ENCODE measurements around the gene SREBF1.
A peak's percentile ranks its signal among the peaks of the same experiment; 100 is the strongest.

SREBF1 gene

DNA sequence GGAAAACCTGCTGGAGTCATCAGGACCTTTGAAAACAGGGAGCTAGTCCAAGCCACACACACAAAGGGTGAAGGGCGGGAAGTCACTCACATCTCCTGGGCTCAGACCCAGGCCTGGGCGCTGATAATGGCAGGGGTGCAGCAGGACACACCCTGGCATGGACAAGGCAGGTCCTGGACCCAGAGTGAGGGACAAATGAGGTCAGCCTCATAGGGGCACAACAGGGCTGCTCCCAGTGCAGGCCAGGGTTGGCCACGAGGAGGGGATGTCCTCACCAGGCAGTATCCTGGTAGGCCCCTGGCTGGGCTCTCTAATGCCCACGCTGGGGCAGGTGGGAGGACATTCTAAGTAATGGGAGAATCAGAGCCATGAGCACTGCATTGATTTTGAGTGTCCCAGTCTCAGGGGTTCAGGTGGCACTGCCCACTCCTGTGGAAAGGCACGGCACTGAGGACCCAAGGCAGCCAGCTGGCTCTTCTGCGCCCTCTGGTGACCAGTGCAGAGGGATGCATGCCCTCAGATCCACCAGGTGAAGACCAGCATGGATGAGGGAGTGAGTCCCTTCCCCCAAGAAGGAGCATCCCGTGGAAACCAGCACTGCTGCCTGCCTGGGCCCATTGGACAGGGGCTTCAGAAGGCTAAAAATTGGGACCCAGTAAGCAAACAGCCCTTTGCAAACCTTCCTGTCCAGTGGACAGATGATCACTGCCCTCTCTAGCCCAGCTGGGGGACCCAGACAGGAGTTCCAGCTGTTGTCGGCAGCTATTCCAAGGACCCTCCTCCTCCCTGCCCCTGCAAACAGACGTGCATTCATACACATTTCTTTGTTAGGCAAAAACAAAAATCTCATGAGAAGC, 23.4 kb upstream of the SREBF1 start:
- peak; percentile 42 to 50 for DNase-seq (ENCODE audit: low read depth in 2 of 2)

DNA sequence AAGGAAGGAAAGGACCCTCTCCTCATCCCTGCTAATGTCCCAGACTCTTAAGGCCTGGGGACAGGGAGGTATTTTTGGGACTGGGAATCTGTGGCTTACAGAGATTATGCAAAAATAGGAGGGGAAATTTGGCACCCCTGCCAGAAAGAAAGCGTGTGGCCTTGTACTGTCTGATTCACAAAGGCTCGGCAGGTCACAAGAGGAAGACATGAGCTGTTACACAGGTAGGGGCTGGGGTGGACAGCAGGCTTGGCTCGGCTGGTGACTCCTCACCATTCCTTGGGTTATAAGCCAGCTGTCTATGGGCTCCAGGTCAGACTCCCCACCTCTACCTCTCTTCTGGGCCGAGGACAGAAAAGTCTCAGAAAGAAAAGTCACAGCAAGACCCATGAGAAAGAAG, 20.7 kb upstream of the SREBF1 start:
- DNase-seq (ENCODE audit: low read depth in 2 of 2): no peak

GRCh38 chr17:17856386-17856785, 19.6 kb upstream of the SREBF1 start:
- DNase-seq (ENCODE audit: low read depth in 2 of 2): no peak

GRCh38 chr17:17855976-17856375, 19.2 kb upstream of the SREBF1 start:
- no peak for DNase-seq (ENCODE audit: low read depth in 2 of 2)

DNA sequence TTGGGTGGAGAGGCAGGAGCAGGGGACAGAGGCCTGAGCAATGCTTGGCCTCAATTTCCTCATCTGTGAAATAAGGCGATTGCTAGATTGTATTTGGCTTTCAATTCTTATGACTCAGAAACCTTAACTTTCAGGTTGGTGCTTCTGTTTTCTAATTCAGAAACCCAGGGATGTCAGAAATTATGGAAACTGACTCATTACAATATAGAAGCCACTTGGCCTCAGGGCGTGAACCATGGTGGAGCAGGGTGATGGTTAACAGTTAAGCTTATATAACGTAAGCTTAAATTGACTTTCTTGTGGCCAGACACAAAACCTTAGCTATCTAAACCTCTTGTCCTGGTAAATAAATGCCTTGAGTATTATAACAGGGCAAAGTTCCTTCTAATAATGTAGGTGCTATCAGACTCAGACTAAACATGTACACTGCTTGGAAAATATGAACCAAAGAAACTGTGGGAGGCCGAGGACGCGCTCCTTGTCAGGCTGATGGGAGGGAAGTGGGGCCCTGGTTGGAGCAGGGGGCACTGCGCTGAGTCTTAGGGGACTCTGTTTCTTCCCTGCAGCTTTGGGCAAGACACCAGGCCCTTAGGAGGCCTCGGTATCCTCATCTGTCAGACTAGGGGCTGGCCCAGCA, 17.1 kb upstream of the SREBF1 start:
- no peak for DNase-seq (ENCODE audit: low read depth in 2 of 2)

GRCh38 chr17:17852930-17853329, 16.1 kb upstream of the SREBF1 start:
- DNase-seq (ENCODE audit: low read depth in 2 of 2): no peak

DNA sequence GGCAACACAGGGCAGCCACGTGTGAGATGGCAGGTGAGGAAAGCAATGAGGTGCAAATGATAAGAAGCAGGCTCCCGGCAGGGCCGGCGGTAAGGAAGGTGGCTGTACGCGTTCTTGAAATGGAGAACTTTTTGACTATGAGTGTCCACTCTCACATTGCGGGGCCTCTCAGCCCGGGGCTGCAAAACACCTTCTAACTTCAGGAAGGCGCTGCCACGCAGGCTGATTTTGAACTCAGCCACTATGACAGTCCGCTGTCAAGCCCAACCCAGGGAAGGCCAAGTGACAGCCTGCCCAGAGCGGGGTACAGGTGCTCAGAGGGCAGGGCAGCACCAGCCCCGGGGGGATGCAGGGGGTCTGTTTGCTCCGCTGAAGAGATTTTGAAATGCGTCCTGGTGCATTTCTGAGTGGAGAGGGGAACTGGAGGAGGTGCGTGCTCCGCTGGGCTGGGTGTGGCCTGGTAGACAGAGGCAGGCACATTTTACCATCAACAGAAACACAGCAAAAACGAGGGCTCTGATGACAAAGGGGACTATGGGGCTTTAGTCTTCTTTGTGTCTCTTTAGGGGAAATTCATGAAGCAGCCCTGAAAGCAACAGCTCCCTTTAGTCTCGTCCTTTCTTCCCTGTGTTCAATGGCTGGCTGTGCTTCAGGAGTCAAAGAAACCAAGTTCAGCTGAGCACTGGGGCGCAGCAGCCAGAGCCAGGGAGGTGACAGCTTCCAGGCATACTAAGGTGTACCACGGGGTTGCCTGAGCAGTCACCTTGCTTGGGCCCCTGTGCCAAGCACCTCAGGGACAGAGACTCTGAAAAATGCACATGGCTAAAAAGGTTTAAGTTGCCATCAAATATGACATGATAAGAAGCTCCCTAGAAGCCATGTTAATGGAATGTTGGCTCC, 14.6 kb upstream of the SREBF1 start:
- DNase-seq (ENCODE audit: low read depth in 2 of 2): no peak

DNA sequence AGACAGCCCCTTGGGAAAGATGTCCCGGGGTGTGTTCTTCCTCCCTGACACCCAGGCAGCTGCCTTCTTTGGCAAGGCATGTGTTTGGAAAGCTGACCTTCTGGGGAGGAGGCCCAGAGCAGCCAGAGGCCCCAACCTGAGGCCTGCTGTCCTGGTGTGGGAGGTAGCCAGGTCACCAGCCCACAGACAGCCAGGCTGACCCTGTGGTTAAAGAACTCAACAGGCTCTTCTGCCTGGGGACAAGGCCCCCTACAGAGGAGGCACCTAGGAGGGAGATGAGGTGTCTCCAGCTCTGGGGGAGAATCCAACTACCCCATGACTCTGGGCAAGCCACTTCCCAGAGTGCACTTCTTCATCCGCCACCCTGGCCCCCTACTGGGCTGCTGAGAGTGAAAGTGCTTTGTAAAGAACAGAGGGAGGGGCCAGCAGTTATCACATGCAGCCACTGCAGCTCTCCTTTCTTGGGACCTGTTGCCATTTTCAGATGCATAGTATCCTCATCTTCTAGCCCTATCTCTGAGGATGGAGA, 13.1 kb upstream of the SREBF1 start:
- peak; percentile 39 to 50 for DNase-seq (ENCODE audit: low read depth in 2 of 2)

DNA sequence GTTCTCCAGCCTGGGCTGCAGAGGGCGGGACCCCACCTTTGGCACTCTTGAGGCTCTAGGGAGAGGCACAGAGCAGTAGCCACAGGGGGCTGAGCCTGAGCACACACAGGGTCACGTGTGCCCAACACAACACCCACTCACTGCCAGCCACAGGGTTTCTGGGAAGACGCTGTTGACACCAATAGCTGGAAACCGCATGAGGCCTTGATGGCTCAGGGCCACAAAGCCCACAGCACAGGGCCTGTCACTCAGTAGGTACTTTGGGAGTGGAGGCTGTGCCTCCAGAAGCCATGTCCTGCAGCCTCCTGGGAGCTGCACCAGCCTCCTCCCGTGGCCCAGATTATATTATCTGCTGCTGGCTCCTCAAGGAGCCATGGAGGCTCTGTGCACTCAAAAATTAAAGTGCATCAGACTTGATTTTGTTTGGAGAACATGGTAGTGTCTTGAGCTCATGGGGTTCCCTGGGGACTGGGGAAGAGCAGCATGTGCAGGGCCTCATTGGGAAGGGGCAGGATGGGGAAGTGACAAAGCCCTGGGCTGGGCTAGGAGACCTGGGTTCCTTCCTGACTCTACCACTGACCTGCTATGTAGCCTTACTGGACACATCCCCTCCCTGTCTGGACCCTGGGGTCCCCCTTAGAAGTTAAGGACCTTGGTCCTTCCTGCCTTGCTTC, 12.5 kb upstream of the SREBF1 start:
- DNase-seq (ENCODE audit: low read depth in 2 of 2): peak; percentile 84

DNA sequence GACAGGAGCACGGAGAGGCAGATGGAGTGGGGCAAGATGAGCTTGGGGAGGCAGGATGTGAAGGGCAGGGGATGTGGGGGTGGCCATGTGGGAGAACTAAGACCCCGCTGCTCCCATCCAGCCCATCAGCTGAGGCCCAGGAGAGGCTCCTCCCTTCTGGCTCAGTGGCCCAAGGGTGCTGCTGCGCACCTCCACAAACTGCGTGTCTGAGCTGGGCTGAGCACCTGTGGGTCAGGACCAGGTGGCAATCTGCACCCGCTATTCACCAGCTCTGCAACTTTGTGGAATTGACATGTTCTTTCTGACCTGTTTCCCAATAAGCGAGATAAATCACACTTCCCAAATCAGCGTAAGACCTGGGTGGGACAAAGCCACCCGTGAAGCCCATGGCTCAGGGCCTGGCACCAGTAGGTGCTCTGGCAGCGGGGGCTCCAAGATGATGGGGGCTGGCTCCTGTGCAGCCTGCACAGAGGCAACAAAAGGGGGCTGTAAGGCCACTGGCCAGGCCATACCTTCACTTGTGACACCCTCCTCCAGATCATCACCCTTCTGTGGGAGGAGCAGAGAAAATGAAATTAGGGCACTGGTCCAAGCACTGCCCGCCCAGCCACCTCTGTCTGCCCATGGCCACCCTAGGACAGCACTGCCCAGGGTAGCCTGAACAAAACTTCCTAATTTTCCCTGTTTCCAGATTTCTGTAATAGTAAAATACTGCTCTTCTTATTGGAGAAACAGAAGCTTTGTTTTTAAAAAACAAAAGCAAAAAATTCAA, 11.7 kb upstream of the SREBF1 start:
- DNase-seq (ENCODE audit: low read depth in 2 of 2): no peak

DNA sequence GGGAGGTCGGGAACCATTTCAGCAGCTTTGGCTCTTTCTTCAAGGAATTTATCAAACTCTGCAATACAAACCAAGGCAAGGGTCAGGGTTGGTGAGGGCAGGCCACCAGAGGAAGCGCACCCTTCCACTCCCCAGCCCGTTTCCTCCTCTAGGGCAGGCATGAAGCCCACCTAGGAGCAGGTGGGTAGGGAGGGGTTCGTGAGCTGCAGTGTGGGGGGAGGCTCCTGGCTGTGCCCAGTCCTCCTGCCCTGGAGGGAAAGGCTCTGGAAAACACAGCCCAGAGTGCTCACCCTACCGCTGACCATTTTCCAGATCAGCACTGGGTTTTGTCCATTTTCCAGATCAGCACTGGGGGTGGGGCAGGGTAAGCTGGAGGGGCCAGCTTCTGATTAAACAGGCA, 10.9 kb upstream of the SREBF1 start:
- DNase-seq (ENCODE audit: low read depth in 2 of 2): no peak

- no peak for DNase-seq (ENCODE audit: low read depth in 2 of 2)
These were observed 10.4 kb upstream of the SREBF1 start for GRCh38 chr17:17847118-17847689.

DNA sequence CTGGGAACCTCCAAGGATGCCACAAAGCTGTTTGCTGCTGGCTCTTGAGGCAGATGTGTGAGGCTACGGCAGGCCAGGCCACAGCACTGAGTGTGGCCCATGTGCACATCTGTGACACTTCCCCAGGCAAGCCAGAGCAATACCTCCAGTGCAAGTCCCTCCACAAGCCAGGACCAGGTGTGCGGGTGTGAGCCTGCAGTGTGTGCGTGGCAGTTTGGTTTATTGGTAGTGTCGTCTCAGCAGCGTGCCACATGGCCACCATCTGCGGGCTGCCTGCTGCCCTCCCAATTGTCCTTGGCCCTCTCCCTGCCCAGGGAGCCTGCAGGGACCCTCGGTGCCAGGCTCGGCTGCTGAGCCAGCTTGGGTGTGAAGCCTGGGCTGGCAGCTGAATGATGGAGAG, 9.9 kb upstream of the SREBF1 start:
- no peak for DNase-seq (ENCODE audit: low read depth in 2 of 2)

- no peak for DNase-seq (ENCODE audit: low read depth in 2 of 2)
These were observed 9.2 kb upstream of the SREBF1 start for GRCh38 chr17:17846003-17846402.

DNA sequence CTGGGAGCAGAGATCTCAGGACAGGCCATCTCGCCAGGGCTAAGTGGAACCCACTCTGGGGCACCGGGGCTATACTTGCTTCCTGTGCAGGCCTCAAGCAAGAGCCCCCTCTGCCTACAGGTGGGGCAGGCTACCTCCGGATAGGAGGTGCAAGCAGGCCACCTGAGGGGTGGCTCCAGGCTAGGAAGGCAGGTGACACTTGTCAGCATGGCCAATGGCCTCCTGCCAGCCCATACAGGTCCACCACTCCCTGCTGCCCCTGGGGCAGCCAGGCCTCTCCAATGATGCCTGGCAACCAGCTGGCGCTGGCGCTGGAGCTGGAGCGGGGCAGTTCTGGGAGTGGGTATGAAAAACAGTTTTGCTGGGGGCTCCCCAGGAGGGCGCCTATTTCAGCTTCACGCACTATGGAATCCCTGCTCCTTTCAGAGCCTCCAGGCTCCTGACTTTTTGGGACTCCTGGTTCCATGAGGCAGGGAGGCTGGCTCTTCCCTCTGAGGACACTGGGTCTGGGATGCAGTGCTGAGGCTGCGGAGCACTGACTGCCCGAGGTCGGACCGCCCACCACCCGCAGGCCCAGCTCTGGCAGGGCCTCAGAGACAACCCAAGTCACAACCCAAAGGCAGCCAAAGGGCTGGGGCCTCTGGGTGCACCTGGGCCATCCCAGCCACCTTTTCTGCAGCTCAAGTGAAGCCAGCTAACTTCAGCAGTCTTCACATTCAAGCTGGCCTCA, 8.4 kb upstream of the SREBF1 start:
- no peak for DNase-seq (ENCODE audit: low read depth in 2 of 2)

GRCh38 chr17:17844500-17844899, 7.7 kb upstream of the SREBF1 start:
- no peak for DNase-seq (ENCODE audit: low read depth in 2 of 2)

DNA sequence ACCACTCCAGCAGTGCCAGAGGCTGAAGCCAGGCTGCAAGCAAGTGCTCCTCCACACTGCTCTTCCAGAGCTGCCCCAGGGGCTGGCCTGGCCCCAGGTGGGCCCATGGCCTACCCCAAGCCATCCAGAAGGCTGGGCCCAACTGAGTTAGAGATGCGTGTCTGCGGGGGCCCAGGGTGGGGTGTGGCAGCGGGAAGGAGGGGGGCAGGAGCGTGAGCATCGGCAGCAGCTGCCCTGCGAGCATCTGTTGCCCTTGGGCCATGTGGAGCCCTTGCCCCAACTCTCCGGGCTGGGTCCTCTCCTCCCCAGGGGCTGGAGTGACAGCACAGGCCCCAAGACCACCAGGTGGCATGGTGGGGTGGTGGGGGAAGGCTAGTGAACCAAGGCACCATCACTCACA, 7.3 kb upstream of the SREBF1 start:
- DNase-seq (ENCODE audit: low read depth in 2 of 2): no peak

- DNase-seq (ENCODE audit: low read depth in 2 of 2): no peak
These were observed 6.3 kb upstream of the SREBF1 start for GRCh38 chr17:17843096-17843495.

- no peak for DNase-seq (ENCODE audit: low read depth in 2 of 2)
These were observed 5.5 kb upstream of the SREBF1 start for GRCh38 chr17:17842111-17842876.

Data from stimulated activated CD8-positive, alpha-beta memory T cell treated with anti-CD3 and anti-CD28 coated beads, Interleukin-7, amount 100 ng/mL, for 4 hours (primary cell).